H9 (cell line): ENCODE measurements around the gene GBA2. TPM values are rescaled to one million over a fixed set of nuclear protein-coding genes. Genes with fewer than 3 reads are reported as not detected.
A peak's percentile ranks its signal among the peaks of the same experiment; 100 is the strongest.

Experiments used
- DNase-seq: peaks from one replicate; pipeline ENCODE4 v3.0.0-alpha.2; 2017
- H2AFZ ChIP-seq: one replicate; pipeline ENCODE4 v1.6.1; 2013; ENCODE audit warnings: mild to moderate bottlenecking, low read length, control low read depth, moderate library complexity
- H2AK5ac ChIP-seq: 2 replicates; pipeline ENCODE4 v1.6.1; 2013; ENCODE audit warnings: low read length, control low read depth, mixed read lengths; ENCODE audit not compliant: insufficient read length
- H2BK120ac ChIP-seq: one replicate; pipeline ENCODE4 v1.6.1; 2013; ENCODE audit warnings: low read depth, mild to moderate bottlenecking, low read length, control low read depth, inconsistent platforms; ENCODE audit not compliant: poor library complexity, severe bottlenecking
- H2BK12ac ChIP-seq: 2 replicates; pipeline ENCODE4 v1.6.1; 2013; ENCODE audit warnings: low read length, control low read depth, mixed read lengths, low read depth; ENCODE audit not compliant: insufficient read length
- H2BK15ac ChIP-seq: 2 replicates; pipeline ENCODE4 v1.6.1; 2013; ENCODE audit warnings: low read depth, low read length, control low read depth
- H2BK20ac ChIP-seq: one replicate; pipeline ENCODE4 v1.6.1; 2013; ENCODE audit warnings: low read depth, mild to moderate bottlenecking, low read length, control low read depth, inconsistent platforms; ENCODE audit not compliant: poor library complexity, severe bottlenecking
- H2BK5ac ChIP-seq: 2 replicates; pipeline ENCODE4 v1.6.1; 2013; ENCODE audit warnings: low read length, control low read depth, mixed read lengths; ENCODE audit not compliant: insufficient read length
- H3K14ac ChIP-seq: 2 replicates; pipeline ENCODE4 v1.6.1; 2013; ENCODE audit warnings: low read length, control low read depth; ENCODE audit not compliant: insufficient read depth
- H3K18ac ChIP-seq: 2 replicates; pipeline ENCODE4 v1.6.1; 2013; ENCODE audit warnings: low read depth, mild to moderate bottlenecking, mixed read lengths, low read length, control low read depth; ENCODE audit not compliant: insufficient read length
- H3K23ac ChIP-seq: 2 replicates; pipeline ENCODE4 v1.6.1; 2013; ENCODE audit warnings: low read length, control low read depth, mixed read lengths, low read depth; ENCODE audit not compliant: insufficient read length
- H3K23me2 ChIP-seq: 2 replicates; pipeline ENCODE4 v1.6.1; 2013; ENCODE audit warnings: low read depth, mild to moderate bottlenecking, mixed read lengths, low read length, control low read depth; ENCODE audit not compliant: insufficient read length, poor library complexity, severe bottlenecking
- H3K27ac ChIP-seq: 2 replicates; pipeline ENCODE4 v1.5.1; 2013; ENCODE audit warnings: low read length, control low read depth, mixed read lengths, low read depth; ENCODE audit not compliant: insufficient read length
- H3K27me3 ChIP-seq: 2 replicates; pipeline ENCODE4 v1.6.1; 2013; ENCODE audit warnings: low read length, control low read depth, inconsistent platforms; ENCODE audit not compliant: insufficient read depth
- H3K4ac ChIP-seq: 2 replicates; pipeline ENCODE4 v1.6.1; 2013; ENCODE audit warnings: low read depth, mild to moderate bottlenecking, control low read depth, inconsistent platforms, low read length, moderate library complexity
- H3K4me1 ChIP-seq: 2 replicates; pipeline ENCODE4 v1.6.1; 2013; ENCODE audit warnings: low read length, control low read depth, inconsistent platforms; ENCODE audit not compliant: insufficient read depth
- H3K4me2 ChIP-seq: 2 replicates; pipeline ENCODE4 v1.6.1; 2013; ENCODE audit warnings: low read length, control low read depth, mixed read lengths; ENCODE audit not compliant: insufficient read length, insufficient read depth
- H3K56ac ChIP-seq: 2 replicates; pipeline ENCODE4 v1.6.1; 2013; ENCODE audit warnings: low read depth, mild to moderate bottlenecking, mixed read lengths, low read length, control low read depth; ENCODE audit not compliant: insufficient read length
- H3K79me1 ChIP-seq: 2 replicates; pipeline ENCODE4 v1.6.1; 2013; ENCODE audit warnings: low read depth, mild to moderate bottlenecking, moderate library complexity, low read length, control low read depth, inconsistent platforms; ENCODE audit not compliant: insufficient read depth, poor library complexity, severe bottlenecking
- H3K79me2 ChIP-seq: 2 replicates; pipeline ENCODE4 v1.6.1; 2013; ENCODE audit warnings: low read length, control low read depth, inconsistent platforms; ENCODE audit not compliant: insufficient read depth
- H3K9ac ChIP-seq: 2 replicates; pipeline ENCODE4 v1.6.1; 2013; ENCODE audit warnings: low read length, control low read depth, mixed read lengths; ENCODE audit not compliant: insufficient read length; ENCODE audit errors: extremely low read depth
- H3K9me3 ChIP-seq: one replicate; pipeline ENCODE4 v1.6.1; 2013; ENCODE audit warnings: low read depth, low read length, inconsistent platforms; ENCODE audit not compliant: control insufficient read depth
- H3T11ph ChIP-seq: one replicate; pipeline ENCODE4 v1.6.1; 2013; ENCODE audit warnings: mild to moderate bottlenecking, low read length, control low read depth, inconsistent platforms
- H4K20me1 ChIP-seq: one replicate; pipeline ENCODE4 v1.6.1; 2013; ENCODE audit not compliant: control insufficient read depth, insufficient read length, insufficient read depth
- H4K5ac ChIP-seq: 2 replicates; pipeline ENCODE4 v1.6.1; 2013; ENCODE audit warnings: low read depth, mild to moderate bottlenecking, mixed read lengths, low read length, control low read depth; ENCODE audit not compliant: insufficient read length
- H4K8ac ChIP-seq: replicated peaks from 2 replicates; pipeline ENCODE4 v1.6.1; 2013; ENCODE audit warnings: low read length, control low read depth, mixed read lengths, low read depth; ENCODE audit not compliant: insufficient read length
- H4K91ac ChIP-seq: 2 replicates; pipeline ENCODE4 v1.6.1; 2013; ENCODE audit warnings: low read depth, mild to moderate bottlenecking, moderate library complexity, mixed read lengths, low read length, control low read depth; ENCODE audit not compliant: insufficient read length
- H3K27ac Mint-ChIP-seq, 3 experiments: 2 replicates in 2 of 3; 3 replicates in 1 of 3; pipeline ENCODE4 v1.8.0; 2020 to 2021; ENCODE audit warnings: mixed read lengths in 3 of 3, mild to moderate bottlenecking in 1 of 3, moderate library complexity in 1 of 3
- H3K27me3 Mint-ChIP-seq: 2 replicates; pipeline ENCODE4 v1.8.0; 2021; ENCODE audit warnings: low read depth, mild to moderate bottlenecking, moderate library complexity, mixed read lengths
- H3K36me3 Mint-ChIP-seq, 3 experiments: 2 replicates in 2 of 3; 3 replicates in 1 of 3; pipeline ENCODE4 v1.8.0; 2020 to 2021; ENCODE audit warnings: low read depth in 3 of 3, mixed read lengths in 3 of 3; ENCODE audit not compliant: insufficient read depth in 1 of 3
- H3K4me1 Mint-ChIP-seq, 2 experiments: 2 replicates each; pipeline ENCODE4 v1.8.0; 2020; ENCODE audit warnings: mixed read lengths in 2 of 2
- H3K4me3 Mint-ChIP-seq, 2 experiments: 2 replicates in 1 of 2; 3 replicates in 1 of 2; pipeline ENCODE4 v1.8.0; 2020 to 2021; ENCODE audit warnings: mild to moderate bottlenecking in 2 of 2, mixed read lengths in 2 of 2, moderate library complexity in 1 of 2
- H3K9me3 Mint-ChIP-seq, 2 experiments: 2 replicates in 1 of 2; 3 replicates in 1 of 2; pipeline ENCODE4 v1.8.0; 2020; ENCODE audit warnings: mild to moderate bottlenecking in 2 of 2, mixed read lengths in 2 of 2, moderate library complexity in 1 of 2
- CTCF ChIP-seq: fragments of 200-600 bp; sonication (generic); conservative IDR thresholded peaks from 3 replicates; pipeline ENCODE4 v1.8.0; 2021; ENCODE audit warnings: antibody characterized with exemption, mild to moderate bottlenecking
- WGBS: extraction: QIAGEN DNeasy Blood & Tissue Kit; methylation state at CpG from one replicate; pipeline ENCODE4 v1.1.7; 2013; ENCODE audit warnings: missing lambda C conversion rate, low lambda C conversion rate, mixed read lengths; ENCODE audit not compliant: insufficient read length; ENCODE audit errors: extremely low coverage; 5-methylcytosine and 5-hydroxymethylcytosine counted together
- total RNA-seq: library from RNA; stranded (reverse); gene quantifications from 2 replicates; pipeline ENCODE4 v1.2.1, GENCODE V29; 2021

Gene GBA2
- total RNA-seq, 1 experiment from 2014 or later: 103 TPM

- WGBS: no CpG with 5 or more reads among the region's 21 CpGs
- no peak overlapping the region for H2BK15ac ChIP-seq
- H3K9me3 Mint-ChIP-seq: peaks cover 0 to 2% of the 10 kb centered on the region in 2 experiments; a peak in 2 of 5 replicates
These were observed 58.8 kb downstream of the GBA2 start for GRCh38 chr9:35690294-35690613.

More at GRCh38 chr9:35690294-35690613, 58.8 kb downstream of the GBA2 start:
- Histone ChIP-seq H4K8ac (no peak overlapping the region), H2AFZ (no peak overlapping the region), H4K91ac (no peak overlapping the region), H3K4me1 (peaks cover 3% of the 10 kb centered on the region; the same call in 1 of the 2 replicates), H3K18ac (no peak overlapping the region), H3K27me3 (no peaks in the 10 kb centered on the region), H3K9ac (no peak overlapping the region), H3K14ac (no peak overlapping the region), H2BK12ac (no peak overlapping the region), H3K23me2 (peaks cover 6% of the 10 kb centered on the region), H2AK5ac (no peak overlapping the region), H2BK5ac (no peak overlapping the region), H2BK20ac (no peak overlapping the region), H3T11ph (no peak overlapping the region), H3K79me1 (no peaks in the 10 kb centered on the region), H4K20me1 (no peaks in the 10 kb centered on the region), H3K4me2 (peak overlapping the region; percentile 65), H3K56ac (no peak overlapping the region), H3K27ac (no peak overlapping the region), H3K9me3 (no peaks in the 10 kb centered on the region), H3K4ac (no peak overlapping the region), H4K5ac (no peak overlapping the region), H3K79me2 (no peaks in the 10 kb centered on the region; the same call in 1 of the 2 replicates), H2BK120ac (no peak overlapping the region), H3K23ac (no peak overlapping the region)
- DNase-seq: peak; percentile 52
- H3K4me1 Mint-ChIP-seq: peaks cover 27 to 30% of the 10 kb centered on the region in 2 experiments
- peaks cover 16 to 34% (median 29%) of the 10 kb centered on the region in 3 experiments for H3K36me3 Mint-ChIP-seq
- no peaks in the 10 kb centered on the region; the same call in 1 of the 2 replicates for H3K27me3 Mint-ChIP-seq
- peak overlapping the region; percentile 84 to 93 for H3K4me3 Mint-ChIP-seq
- peak overlapping the region in 1 of 3 experiments; percentile 73; a peak in 2 of 7 replicates for H3K27ac Mint-ChIP-seq
- TF ChIP-seq CTCF: no peak
